ENCODE data around the gene KSR2. TPM values are rescaled to one million over a fixed set of nuclear protein-coding genes. Genes with fewer than 3 reads are reported as not detected.
"Not testable (repeated sequence)": the region's sequence is repeated elsewhere in the genome, so short reads cannot be mapped to it uniquely, and the experiment has no call there.

KSR2 gene
- total RNA-seq, 1 donor: under 0.01 TPM

DNA sequence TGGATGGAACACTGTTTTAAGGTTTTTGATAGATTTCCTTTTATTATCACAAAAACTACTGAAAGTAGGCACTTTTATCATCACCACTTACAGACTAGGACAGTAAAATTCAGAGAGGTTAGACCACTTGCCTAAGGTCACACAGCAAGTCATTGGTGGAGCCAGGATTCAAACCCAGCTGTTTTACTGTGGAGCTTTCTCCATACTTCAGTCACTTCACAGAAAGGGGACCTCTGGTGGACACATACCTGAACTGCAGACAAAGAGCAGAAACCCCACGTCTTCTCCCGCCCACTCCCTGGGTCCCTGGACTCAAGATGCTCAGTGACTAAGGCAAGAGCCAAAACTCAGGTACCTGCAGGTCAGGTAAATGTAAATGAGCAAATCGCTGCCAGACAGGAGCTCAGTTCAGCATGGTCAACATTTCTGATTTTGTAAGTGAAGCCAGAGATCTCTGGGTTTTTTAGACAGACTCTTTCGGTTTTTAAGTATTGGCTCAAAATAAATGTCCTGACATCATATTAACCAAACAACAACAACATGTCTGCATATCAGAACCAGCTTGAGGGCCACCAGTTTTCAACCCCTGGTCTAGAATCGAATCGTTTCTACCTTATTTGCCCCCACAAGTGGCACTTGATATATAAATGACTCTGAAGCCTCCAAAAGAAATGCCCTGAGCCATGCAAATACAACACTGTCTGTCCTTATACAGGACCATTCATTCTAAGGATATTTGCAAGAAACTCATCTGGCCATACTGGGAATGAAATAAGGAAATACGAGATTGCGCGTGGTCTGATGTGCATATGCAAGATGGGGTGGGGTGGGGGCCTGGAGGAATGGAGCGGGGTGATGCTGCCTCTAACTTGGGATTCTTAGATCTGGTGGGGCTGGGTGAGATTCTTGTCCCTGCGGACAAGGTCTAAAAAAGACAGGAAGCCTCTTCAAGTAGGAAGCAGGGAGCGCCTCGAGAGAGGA is 110.9 kb downstream of the KSR2 start:
- H3K27ac ChIP-seq (ENCODE audit: low read depth, low read length): no peak overlapping the region

DNA sequence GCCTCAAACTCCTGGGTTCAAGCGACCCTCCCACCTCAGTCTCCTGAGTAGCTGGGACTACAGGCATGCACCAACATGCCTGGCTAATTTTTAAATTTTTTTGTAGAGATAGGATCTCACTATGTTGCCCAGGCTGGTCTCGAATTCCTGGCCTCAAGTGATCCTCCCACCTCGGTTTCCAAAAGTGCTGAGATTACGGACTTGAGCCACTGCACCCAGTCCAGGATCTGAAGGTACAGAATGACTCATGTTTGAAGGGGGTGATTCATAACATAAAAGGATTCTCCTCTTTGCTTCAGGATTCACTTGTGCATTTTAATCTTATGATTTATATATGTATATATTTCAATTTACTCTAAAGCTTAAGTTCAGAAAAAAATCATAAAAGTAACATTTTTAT is 111.7 kb downstream of the KSR2 start:
- H3K9me3 ChIP-seq (ENCODE audit: low read depth, low read length); DNase-seq (ENCODE audit: insufficient read length, low spot score, missing footprints); H3K27ac ChIP-seq (ENCODE audit: low read depth, low read length); H3K4me2 ChIP-seq (ENCODE audit: insufficient read depth, low read length); H3K4me3 ChIP-seq (ENCODE audit: insufficient read depth, low read length); H3K79me2 ChIP-seq (ENCODE audit: insufficient read depth, low read length); H3K36me3 ChIP-seq (ENCODE audit: insufficient read depth, low read length); H3K27me3 ChIP-seq (ENCODE audit: insufficient read depth, low read length); H4K20me1 ChIP-seq (ENCODE audit: insufficient read depth, low read length); H2AFZ ChIP-seq (ENCODE audit: low read length); H3K4me1 ChIP-seq (ENCODE audit: insufficient read depth, low read length): not testable (repeated sequence)

More for the DNA sequence above, 110.9 kb downstream of the KSR2 start:
- H2AFZ ChIP-seq (ENCODE audit: low read length): no peak overlapping the region
- H3K4me1 ChIP-seq (ENCODE audit: insufficient read depth, low read length): peaks cover 6% of the 10 kb centered on the region
- H3K27me3 ChIP-seq (ENCODE audit: insufficient read depth, low read length): peaks cover 4% of the 10 kb centered on the region
- no peaks in the 10 kb centered on the region for H3K79me2 ChIP-seq (ENCODE audit: insufficient read depth, low read length)
- H3K9me3 ChIP-seq (ENCODE audit: low read depth, low read length): no peaks in the 10 kb centered on the region
- no peak overlapping the region for H3K4me2 ChIP-seq (ENCODE audit: insufficient read depth, low read length)
- TF ChIP-seq, protein P1, sequence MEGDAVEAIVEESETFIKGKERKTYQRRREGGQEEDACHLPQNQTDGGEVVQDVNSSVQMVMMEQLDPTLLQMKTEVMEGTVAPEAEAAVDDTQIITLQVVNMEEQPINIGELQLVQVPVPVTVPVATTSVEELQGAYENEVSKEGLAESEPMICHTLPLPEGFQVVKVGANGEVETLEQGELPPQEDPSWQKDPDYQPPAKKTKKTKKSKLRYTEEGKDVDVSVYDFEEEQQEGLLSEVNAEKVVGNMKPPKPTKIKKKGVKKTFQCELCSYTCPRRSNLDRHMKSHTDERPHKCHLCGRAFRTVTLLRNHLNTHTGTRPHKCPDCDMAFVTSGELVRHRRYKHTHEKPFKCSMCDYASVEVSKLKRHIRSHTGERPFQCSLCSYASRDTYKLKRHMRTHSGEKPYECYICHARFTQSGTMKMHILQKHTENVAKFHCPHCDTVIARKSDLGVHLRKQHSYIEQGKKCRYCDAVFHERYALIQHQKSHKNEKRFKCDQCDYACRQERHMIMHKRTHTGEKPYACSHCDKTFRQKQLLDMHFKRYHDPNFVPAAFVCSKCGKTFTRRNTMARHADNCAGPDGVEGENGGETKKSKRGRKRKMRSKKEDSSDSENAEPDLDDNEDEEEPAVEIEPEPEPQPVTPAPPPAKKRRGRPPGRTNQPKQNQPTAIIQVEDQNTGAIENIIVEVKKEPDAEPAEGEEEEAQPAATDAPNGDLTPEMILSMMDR (IDR thresholded peaks at IDR 0.05; ENCODE audit: extremely low read depth, low read depth, low read length): peak; percentile 59
- peak; percentile 47 for DNase-seq (ENCODE audit: insufficient read length, low spot score, missing footprints)
- no peaks in the 10 kb centered on the region for H4K20me1 ChIP-seq (ENCODE audit: insufficient read depth, low read length)
- H3K4me3 ChIP-seq (ENCODE audit: insufficient read depth, low read length): no peak overlapping the region
- H3K36me3 ChIP-seq (ENCODE audit: insufficient read depth, low read length): no peaks in the 10 kb centered on the region

DNA sequence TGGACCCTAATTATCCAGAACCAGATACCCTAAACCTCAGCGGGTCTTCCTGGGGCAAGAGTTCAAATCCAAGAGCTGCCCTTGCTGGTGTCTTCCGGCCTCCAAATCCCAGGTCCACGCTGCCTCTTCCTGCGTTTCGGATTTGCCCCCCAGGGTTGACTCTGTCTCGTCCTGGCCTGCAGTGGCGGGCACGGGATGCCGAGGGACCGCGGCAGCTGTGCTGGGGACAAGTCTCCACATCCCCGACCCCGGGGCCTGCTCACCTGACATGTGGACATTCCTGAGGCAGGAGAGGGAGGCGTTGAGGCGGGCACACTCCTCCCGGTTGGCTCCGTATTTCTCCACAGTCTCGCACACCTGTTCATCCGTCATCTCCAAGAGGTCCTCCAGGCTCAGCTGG is 113.6 kb downstream of the KSR2 start:
- no peak overlapping the region for H2AFZ ChIP-seq (ENCODE audit: low read length)
- peaks cover 4% of the 10 kb centered on the region for H3K27me3 ChIP-seq (ENCODE audit: insufficient read depth, low read length)
- H3K79me2 ChIP-seq (ENCODE audit: insufficient read depth, low read length): no peaks in the 10 kb centered on the region
- H3K27ac ChIP-seq (ENCODE audit: low read depth, low read length): no peak overlapping the region
- H3K4me3 ChIP-seq (ENCODE audit: insufficient read depth, low read length): no peak overlapping the region
- no peak overlapping the region for H3K4me2 ChIP-seq (ENCODE audit: insufficient read depth, low read length)
- H3K4me1 ChIP-seq (ENCODE audit: insufficient read depth, low read length): peaks cover 6% of the 10 kb centered on the region
- no peak for DNase-seq (ENCODE audit: insufficient read length, low spot score, missing footprints)
- H4K20me1 ChIP-seq (ENCODE audit: insufficient read depth, low read length): no peaks in the 10 kb centered on the region
- no peaks in the 10 kb centered on the region for H3K9me3 ChIP-seq (ENCODE audit: low read depth, low read length)
- no peaks in the 10 kb centered on the region for H3K36me3 ChIP-seq (ENCODE audit: insufficient read depth, low read length)
- TF ChIP-seq, protein P1 (IDR thresholded peaks at IDR 0.05; ENCODE audit: extremely low read depth, low read depth, low read length): no peak

DNA sequence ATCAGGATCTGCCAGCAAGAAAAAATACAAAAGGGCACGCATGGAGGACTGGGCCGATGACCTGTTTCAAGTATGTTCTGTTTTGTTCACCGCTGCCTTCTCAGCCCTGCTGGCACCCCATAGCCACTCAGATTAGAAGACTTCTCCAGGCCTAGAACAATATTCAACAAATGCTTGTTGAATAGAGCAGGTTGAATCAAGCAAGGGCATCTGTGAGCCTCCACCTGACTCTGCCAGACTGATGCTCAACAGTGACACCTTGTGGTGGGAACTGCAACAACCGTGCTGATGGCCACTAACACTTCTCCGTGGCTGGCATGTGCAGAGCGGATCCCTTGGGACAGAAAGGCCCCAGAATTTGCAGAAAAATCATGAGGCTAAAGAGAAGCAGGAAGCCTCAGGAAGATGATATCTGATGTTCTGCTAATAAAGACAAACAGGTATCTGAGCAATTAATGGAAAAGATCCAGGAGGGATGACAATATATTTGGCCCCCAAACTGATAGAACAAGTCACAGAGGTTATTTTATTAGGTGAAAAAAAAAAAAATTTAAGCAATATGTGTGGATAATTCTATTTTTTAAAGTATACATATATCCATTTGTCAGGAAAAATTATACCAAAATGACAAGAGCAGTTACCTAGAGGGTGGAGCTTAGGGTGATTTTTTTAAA is 114.3 kb downstream of the KSR2 start:
- H3K79me2 ChIP-seq (ENCODE audit: insufficient read depth, low read length): no peaks in the 10 kb centered on the region
- no peak overlapping the region for H3K27ac ChIP-seq (ENCODE audit: low read depth, low read length)
- no peak overlapping the region for H3K4me2 ChIP-seq (ENCODE audit: insufficient read depth, low read length)
- no peaks in the 10 kb centered on the region for H4K20me1 ChIP-seq (ENCODE audit: insufficient read depth, low read length)
- no peaks in the 10 kb centered on the region for H3K9me3 ChIP-seq (ENCODE audit: low read depth, low read length)
- H3K27me3 ChIP-seq (ENCODE audit: insufficient read depth, low read length): peaks cover 4% of the 10 kb centered on the region
- TF ChIP-seq, protein P1 (IDR thresholded peaks at IDR 0.05; ENCODE audit: extremely low read depth, low read depth, low read length): peak; percentile 70
- H3K36me3 ChIP-seq (ENCODE audit: insufficient read depth, low read length): no peaks in the 10 kb centered on the region
- peak; percentile 81 for DNase-seq (ENCODE audit: insufficient read length, low spot score, missing footprints)
- no peak overlapping the region for H3K4me3 ChIP-seq (ENCODE audit: insufficient read depth, low read length)
- H2AFZ ChIP-seq (ENCODE audit: low read length): no peak overlapping the region
- H3K4me1 ChIP-seq (ENCODE audit: insufficient read depth, low read length): peaks cover 6% of the 10 kb centered on the region

Measured in osteoblast (primary cell).